GM12892 (cell line): Measurements from ENCODE around the gene OVCH1.

Experiments used
- POLR2A ChIP-seq: IDR thresholded peaks from 2 replicates; pipeline ENCODE4 v1.6.1; 2011; ENCODE audit warnings: low read depth, low read length, control low read depth
- TAF1 ChIP-seq: IDR thresholded peaks from 2 replicates; pipeline ENCODE4 v1.6.1; 2011; ENCODE audit warnings: low read depth, mild to moderate bottlenecking, control low read depth, low read length, borderline replicate concordance

- TF ChIP-seq TAF1 (no peak), POLR2A (no peak)
Observed at GRCh38 chr12:29439506-29439905, 58.0 kb downstream of the OVCH1 start.
